Right atrium auricular region (tissue), 2 donors: ENCODE measurements around the gene SYT1. TPM values are rescaled to one million over a fixed set of nuclear protein-coding genes. Genes with fewer than 3 reads are reported as not detected.

Experiments used
- DNase-seq: peaks from one replicate; pipeline ENCODE4 v3.0.0-alpha.2; 2019; ENCODE audit warnings: low spot score
- H3K27ac ChIP-seq, 2 donors: fragments of 200-600 bp; sonication (generic); 1 replicate in 1 of 2; 2 replicates in 1 of 2; pipeline ENCODE4 v1.5.1; 2016 to 2019
- H3K27me3 ChIP-seq, 2 donors: fragments of 200-600 bp; sonication (generic); one replicate each; pipeline versions ENCODE4 v1.5.1 to v1.6.0; 2017 to 2019
- H3K36me3 ChIP-seq: fragments of 200-600 bp; sonication (generic); one replicate; pipeline ENCODE4 v1.5.1; 2016
- H3K4me1 ChIP-seq, 2 donors: fragments of 200-600 bp; sonication (generic); one replicate each; pipeline versions ENCODE4 v1.5.1 to v1.6.0; 2017 to 2019
- H3K4me3 ChIP-seq, 2 donors: fragments of 200-600 bp; sonication (generic); 1 replicate in 1 of 2; 2 replicates in 1 of 2; pipeline ENCODE4 v1.5.1; 2017 to 2019; ENCODE audit warnings: mild to moderate bottlenecking in 1 of 2, moderate library complexity in 1 of 2
- H3K9me3 ChIP-seq, 2 donors: fragments of 200-600 bp; sonication (generic); one replicate each; pipeline ENCODE4 v1.5.1; 2019
- total RNA-seq, 2 donors: library from RNA; depleted of rRNA; stranded (reverse); fragments of >200 nt; gene quantifications; one replicate each; pipeline ENCODE4 v1.1.0, GENCODE V29; 2016
- TF ChIP-seq, protein P1 (sequence below), 2 donors: fragments of 200-600 bp; sonication (generic); IDR thresholded peaks; one replicate each; pipeline ENCODE4 v1.5.1; 2019; ENCODE audit warnings: antibody characterized with exemption in 2 of 2

SYT1 gene
- total RNA-seq, 2 donors from 2014 or later, result 0.16 TPM; not detected in 1

DNA sequence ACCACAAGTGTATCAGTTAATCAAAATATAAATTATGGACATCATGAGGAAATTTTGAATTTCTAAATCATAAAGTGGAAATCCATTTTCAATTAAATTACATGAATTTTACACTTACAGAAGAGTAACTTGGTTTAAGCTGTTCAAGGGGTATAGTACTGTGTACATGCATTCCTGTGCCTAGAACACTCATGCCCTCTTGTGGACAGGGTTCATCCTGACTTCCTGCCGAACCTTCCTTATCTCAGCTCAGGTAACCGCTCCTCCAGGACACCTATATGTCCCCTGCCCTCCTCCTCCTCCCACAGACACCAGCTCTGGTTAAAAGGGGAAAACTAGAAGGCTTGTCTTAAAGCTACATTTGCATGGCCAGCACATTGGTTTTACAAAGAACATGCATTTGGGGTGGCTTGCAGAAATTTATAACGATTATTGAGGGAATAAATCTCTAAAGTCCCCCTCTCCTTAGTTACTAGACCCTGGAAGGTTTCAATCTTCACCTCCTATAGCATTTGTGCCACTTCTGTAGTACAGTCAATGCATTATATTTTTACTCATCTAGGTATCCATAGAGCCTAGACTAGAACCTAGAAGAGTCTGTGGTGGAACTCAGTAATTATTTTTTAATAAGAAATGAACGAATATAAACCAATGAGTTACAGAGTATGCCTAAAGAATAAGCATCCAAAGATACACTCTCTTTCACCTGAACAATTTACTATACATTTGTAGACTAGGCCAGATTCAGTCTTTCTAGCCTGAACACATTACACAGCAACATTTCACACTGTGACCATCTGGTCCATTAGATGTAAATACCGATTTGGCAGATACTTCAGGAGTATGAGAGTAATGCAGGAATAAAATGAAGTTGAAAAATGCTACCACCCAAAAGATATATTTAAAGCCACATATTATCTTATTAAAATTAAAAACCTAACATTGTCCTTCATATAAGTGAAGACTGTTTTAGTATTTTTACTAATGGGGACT is 480.6 kb downstream of the SYT1 start:
- H3K27ac ChIP-seq, result no peak overlapping the region
- H3K9me3 ChIP-seq, result no peaks in the 10 kb centered on the region
- DNase-seq, result no peak
- TF ChIP-seq, protein P1, sequence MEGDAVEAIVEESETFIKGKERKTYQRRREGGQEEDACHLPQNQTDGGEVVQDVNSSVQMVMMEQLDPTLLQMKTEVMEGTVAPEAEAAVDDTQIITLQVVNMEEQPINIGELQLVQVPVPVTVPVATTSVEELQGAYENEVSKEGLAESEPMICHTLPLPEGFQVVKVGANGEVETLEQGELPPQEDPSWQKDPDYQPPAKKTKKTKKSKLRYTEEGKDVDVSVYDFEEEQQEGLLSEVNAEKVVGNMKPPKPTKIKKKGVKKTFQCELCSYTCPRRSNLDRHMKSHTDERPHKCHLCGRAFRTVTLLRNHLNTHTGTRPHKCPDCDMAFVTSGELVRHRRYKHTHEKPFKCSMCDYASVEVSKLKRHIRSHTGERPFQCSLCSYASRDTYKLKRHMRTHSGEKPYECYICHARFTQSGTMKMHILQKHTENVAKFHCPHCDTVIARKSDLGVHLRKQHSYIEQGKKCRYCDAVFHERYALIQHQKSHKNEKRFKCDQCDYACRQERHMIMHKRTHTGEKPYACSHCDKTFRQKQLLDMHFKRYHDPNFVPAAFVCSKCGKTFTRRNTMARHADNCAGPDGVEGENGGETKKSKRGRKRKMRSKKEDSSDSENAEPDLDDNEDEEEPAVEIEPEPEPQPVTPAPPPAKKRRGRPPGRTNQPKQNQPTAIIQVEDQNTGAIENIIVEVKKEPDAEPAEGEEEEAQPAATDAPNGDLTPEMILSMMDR (IDR thresholded peaks at IDR 0.05), result peak in 1 of 2 donors; percentile 57
- no peaks in the 10 kb centered on the region for H3K27me3 ChIP-seq
- no peak overlapping the region for H3K4me3 ChIP-seq
- no peaks in the 10 kb centered on the region for H3K36me3 ChIP-seq
- no peaks in the 10 kb centered on the region for H3K4me1 ChIP-seq

DNA sequence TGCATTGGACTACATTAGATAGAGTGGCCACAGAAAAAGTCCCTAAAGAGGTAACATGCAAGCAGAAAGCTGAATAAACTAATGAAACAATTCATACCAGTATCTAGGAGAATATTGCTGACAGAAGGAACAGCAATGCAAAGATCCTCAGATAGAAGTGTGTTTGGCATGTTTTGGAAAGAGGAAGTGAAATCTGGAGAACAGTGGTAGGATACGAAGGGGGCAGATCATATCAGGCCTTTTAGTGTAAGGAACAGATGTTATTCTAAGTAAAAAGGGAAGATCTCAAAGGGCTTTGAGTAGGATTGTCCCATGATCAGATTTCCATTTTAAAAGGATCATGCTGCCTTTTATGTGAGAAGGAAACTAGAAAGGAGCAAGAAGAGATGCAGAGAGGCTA is 483.3 kb downstream of the SYT1 start:
- Histone ChIP-seq H3K9me3 (no peaks in the 10 kb centered on the region), H3K27me3 (no peaks in the 10 kb centered on the region), H3K4me3 (no peak overlapping the region), H3K27ac (no peak overlapping the region), H3K4me1 (no peaks in the 10 kb centered on the region), H3K36me3 (no peaks in the 10 kb centered on the region)
- no peak for DNase-seq
- TF ChIP-seq, protein P1 (IDR thresholded peaks at IDR 0.05), result no peak

DNA sequence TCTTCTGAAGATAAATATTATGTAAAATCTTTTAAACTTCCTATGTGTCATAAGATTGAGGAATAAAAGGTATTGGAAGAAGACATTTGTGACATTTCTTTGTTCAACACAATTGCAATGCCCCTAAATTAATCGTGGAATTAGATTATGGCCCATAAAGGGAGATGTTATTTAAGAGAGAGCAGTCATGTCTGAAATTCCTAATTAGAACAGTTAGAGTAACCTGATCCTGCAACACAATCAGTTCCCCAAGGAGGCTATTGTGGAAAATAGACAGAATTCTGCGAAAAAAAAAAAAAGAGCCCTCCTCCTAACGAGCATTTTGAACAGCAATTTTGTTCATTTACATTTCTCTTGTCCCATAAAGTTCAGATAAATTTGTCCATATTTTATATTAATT is 486.7 kb downstream of the SYT1 start:
- DNase-seq, result no peak
- Histone ChIP-seq H3K4me1 (no peaks in the 10 kb centered on the region), H3K9me3 (no peaks in the 10 kb centered on the region), H3K27me3 (no peaks in the 10 kb centered on the region), H3K4me3 (no peak overlapping the region), H3K36me3 (no peaks in the 10 kb centered on the region), H3K27ac (no peak overlapping the region)
- TF ChIP-seq, protein P1 (IDR thresholded peaks at IDR 0.05), result no peak

DNA sequence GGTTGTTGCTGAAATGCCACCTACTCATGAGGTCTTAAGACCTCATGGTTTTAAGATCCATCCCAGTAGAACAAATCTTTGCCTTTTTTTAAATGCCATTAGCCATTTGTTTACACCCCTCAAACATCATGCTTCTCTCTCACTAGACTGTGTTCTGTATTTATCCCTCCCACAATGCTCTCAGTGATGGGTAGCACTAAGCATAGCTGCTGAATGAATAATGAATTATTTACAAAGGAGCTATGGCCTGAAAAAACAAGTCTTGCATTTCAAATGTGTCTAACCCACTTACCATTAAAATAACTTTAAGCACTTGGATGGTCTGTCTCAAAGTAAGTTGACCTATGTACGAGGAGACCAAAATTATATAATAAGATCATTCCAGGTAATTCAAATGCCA is 491.6 kb downstream of the SYT1 start:
- TF ChIP-seq, protein P1 (IDR thresholded peaks at IDR 0.05), result no peak

DNA sequence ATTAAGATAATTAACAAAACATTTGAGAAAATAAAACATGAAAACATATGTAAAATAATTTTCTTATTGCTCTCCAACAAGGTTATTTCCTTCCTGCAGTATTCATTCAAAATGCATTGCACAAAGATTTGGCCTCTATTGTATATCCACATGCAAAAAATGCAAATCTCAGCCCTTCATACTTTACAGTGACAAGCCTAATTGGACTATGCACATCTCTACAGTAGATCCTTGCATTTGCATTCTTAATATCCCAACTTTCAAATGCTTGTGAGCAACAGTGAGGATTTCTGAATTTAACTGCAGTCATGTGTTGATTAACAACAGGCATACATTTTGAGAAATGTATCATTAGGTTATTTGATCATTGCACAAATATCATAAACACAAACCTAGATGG is 492.5 kb downstream of the SYT1 start:
- H3K27me3 ChIP-seq, result no peaks in the 10 kb centered on the region
- no peak for DNase-seq
- no peaks in the 10 kb centered on the region for H3K9me3 ChIP-seq
- H3K36me3 ChIP-seq, result no peaks in the 10 kb centered on the region
- H3K27ac ChIP-seq, result no peak overlapping the region
- H3K4me3 ChIP-seq, result no peak overlapping the region
- TF ChIP-seq, protein P1 (IDR thresholded peaks at IDR 0.05), result no peak
- H3K4me1 ChIP-seq, result no peaks in the 10 kb centered on the region

More for the DNA sequence above, 491.6 kb downstream of the SYT1 start:
- Histone ChIP-seq H3K4me1 (no peaks in the 10 kb centered on the region), H3K9me3 (no peaks in the 10 kb centered on the region), H3K36me3 (no peaks in the 10 kb centered on the region), H3K4me3 (no peak overlapping the region), H3K27me3 (no peaks in the 10 kb centered on the region), H3K27ac (no peak overlapping the region)
- DNase-seq, result no peak
